Measurements from ENCODE around the gene SYNDIG1.

SYNDIG1 gene

GRCh38 chr20:24531202-24531601, 61.8 kb downstream of the SYNDIG1 start:
- no peak overlapping the region for H3K4me3 ChIP-seq (replicated peaks; ENCODE audit: insufficient read depth, low read length)
- DNase-seq (ENCODE audit: low read depth in 1 of 2, low spot score in 1 of 2) = no peak
- no peak overlapping the region for H3K27ac ChIP-seq (replicated peaks)
- TF ChIP-seq REST (IDR thresholded peaks at IDR 0.05; ENCODE audit: insufficient replicate concordance, low read depth) (no peak), POLR2AphosphoS5 (IDR thresholded peaks at IDR 0.05; ENCODE audit: low read depth) (no peak), CTCF (IDR thresholded peaks at IDR 0.05; ENCODE audit: insufficient read depth, low read length) (no peak), SPI1 (IDR thresholded peaks at IDR 0.05; ENCODE audit: borderline replicate concordance, low read depth) (no peak), GABPA (IDR thresholded peaks at IDR 0.05; ENCODE audit: low read depth) (no peak)
- H3K27me3 ChIP-seq (ENCODE audit: insufficient read depth, poor library complexity, severe bottlenecking) = no peaks in the 10 kb centered on the region

- H3K27me3 ChIP-seq (ENCODE audit: insufficient read depth, poor library complexity, severe bottlenecking) = no peaks in the 10 kb centered on the region
- TF ChIP-seq POLR2AphosphoS5 (IDR thresholded peaks at IDR 0.05; ENCODE audit: low read depth) = no peak
- TF ChIP-seq CTCF (IDR thresholded peaks at IDR 0.05; ENCODE audit: insufficient read depth, low read length) = no peak
- TF ChIP-seq REST (IDR thresholded peaks at IDR 0.05; ENCODE audit: insufficient replicate concordance, low read depth) = no peak
- no peak for TF ChIP-seq SPI1 (IDR thresholded peaks at IDR 0.05; ENCODE audit: borderline replicate concordance, low read depth)
- no peak for TF ChIP-seq GABPA (IDR thresholded peaks at IDR 0.05; ENCODE audit: low read depth)
- no peak overlapping the region for H3K27ac ChIP-seq (replicated peaks)
- no peak for DNase-seq (ENCODE audit: low read depth in 1 of 2, low spot score in 1 of 2)
- H3K4me3 ChIP-seq (replicated peaks; ENCODE audit: insufficient read depth, low read length) = no peak overlapping the region
Observed at GRCh38 chr20:24531631-24532419, 62.4 kb downstream of the SYNDIG1 start.

GRCh38 chr20:24533449-24533848, 64.0 kb downstream of the SYNDIG1 start:
- Histone ChIP-seq H3K4me3 (replicated peaks; ENCODE audit: insufficient read depth, low read length) (no peak overlapping the region), H3K27me3 (ENCODE audit: insufficient read depth, poor library complexity, severe bottlenecking) (no peaks in the 10 kb centered on the region), H3K27ac (replicated peaks) (no peak overlapping the region)
- TF ChIP-seq POLR2AphosphoS5 (IDR thresholded peaks at IDR 0.05; ENCODE audit: low read depth) (no peak), SPI1 (IDR thresholded peaks at IDR 0.05; ENCODE audit: borderline replicate concordance, low read depth) (no peak), CTCF (IDR thresholded peaks at IDR 0.05; ENCODE audit: insufficient read depth, low read length) (no peak), GABPA (IDR thresholded peaks at IDR 0.05; ENCODE audit: low read depth) (no peak), REST (IDR thresholded peaks at IDR 0.05; ENCODE audit: insufficient replicate concordance, low read depth) (no peak)
- no peak for DNase-seq (ENCODE audit: low read depth in 1 of 2, low spot score in 1 of 2)
